Prostate gland (tissue), 2 donors: Measurements from ENCODE around the gene LEPR.

Experiments used
- POLR2A ChIP-seq: fragments of 450-650 bp; IDR thresholded peaks from one replicate; pipeline ENCODE4 v1.6.1; 2016; ENCODE audit warnings: antibody characterized with exemption, mild to moderate bottlenecking
- POLR2AphosphoS5 ChIP-seq: sonication (generic); formaldehyde crosslinking; IDR thresholded peaks from one replicate; pipeline ENCODE4 v1.6.1; 2017; ENCODE audit warnings: antibody characterized with exemption
- TF ChIP-seq, protein P1 (sequence below), 4 experiments: fragments of 200-600 bp in 2 of 4; fragments of 450-650 bp in 2 of 4; sonication (generic) in 2 of 4; IDR thresholded peaks; 1 replicate in 3 of 4; 2 replicates in 1 of 4; pipeline ENCODE4 v1.5.1; 2016 to 2019; ENCODE audit warnings: antibody characterized with exemption in 4 of 4, mild to moderate bottlenecking in 2 of 4, moderate library complexity in 2 of 4

DNA sequence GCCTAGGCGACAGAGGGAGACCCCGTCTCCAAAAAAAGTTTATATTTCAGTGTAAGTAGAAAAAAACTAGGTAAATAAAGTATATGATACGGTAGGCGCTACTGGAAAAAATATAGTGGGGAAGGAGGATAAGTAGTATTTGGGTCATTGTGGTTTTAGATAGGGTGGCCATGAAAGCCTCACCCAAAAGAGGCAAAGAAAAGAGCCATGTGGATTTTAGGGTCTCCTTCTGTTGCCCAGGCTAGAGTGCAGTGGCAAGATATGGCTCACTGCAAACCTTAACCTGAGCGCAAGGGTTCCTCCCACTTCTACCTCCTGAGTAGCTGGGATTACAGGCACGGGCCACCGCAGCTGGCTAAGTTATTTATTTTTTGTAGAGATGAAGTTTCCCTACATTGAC is 17.1 kb downstream of the LEPR start:
- TF ChIP-seq, protein P1, sequence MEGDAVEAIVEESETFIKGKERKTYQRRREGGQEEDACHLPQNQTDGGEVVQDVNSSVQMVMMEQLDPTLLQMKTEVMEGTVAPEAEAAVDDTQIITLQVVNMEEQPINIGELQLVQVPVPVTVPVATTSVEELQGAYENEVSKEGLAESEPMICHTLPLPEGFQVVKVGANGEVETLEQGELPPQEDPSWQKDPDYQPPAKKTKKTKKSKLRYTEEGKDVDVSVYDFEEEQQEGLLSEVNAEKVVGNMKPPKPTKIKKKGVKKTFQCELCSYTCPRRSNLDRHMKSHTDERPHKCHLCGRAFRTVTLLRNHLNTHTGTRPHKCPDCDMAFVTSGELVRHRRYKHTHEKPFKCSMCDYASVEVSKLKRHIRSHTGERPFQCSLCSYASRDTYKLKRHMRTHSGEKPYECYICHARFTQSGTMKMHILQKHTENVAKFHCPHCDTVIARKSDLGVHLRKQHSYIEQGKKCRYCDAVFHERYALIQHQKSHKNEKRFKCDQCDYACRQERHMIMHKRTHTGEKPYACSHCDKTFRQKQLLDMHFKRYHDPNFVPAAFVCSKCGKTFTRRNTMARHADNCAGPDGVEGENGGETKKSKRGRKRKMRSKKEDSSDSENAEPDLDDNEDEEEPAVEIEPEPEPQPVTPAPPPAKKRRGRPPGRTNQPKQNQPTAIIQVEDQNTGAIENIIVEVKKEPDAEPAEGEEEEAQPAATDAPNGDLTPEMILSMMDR (IDR thresholded peaks at IDR 0.05): no peak
- TF ChIP-seq POLR2A (no peak), POLR2AphosphoS5 (no peak)
